Smooth muscle cell (in vitro differentiated cells): ENCODE results near the gene KIF26B. TPM values are rescaled to one million over a fixed set of nuclear protein-coding genes. Genes with fewer than 3 reads are reported as not detected.

Experiments
- DNase-seq: peaks from one replicate; lab custom pipeline; 2025; ENCODE audit not compliant: unreplicated experiment; lab: John Stamatoyannopoulos, UW
- H2AFZ ChIP-seq: fragments of 200-600 bp; sonication (generic); 2 replicates; pipeline ENCODE4 v1.6.0; 2016; ENCODE audit warnings: antibody characterized with exemption, low read depth, mild to moderate bottlenecking
- H3F3A ChIP-seq: fragments of 200-600 bp; sonication (generic); 2 replicates; pipeline ENCODE4 v1.6.0; 2017; ENCODE audit warnings: antibody characterized with exemption, low read depth
- H3K27ac ChIP-seq: fragments of 200-600 bp; sonication (generic); 2 replicates; pipeline ENCODE4 v1.5.1; 2016; ENCODE audit warnings: low read depth, mild to moderate bottlenecking
- H3K27me3 ChIP-seq: fragments of 200-600 bp; sonication (generic); 2 replicates; pipeline ENCODE4 v1.6.1; 2016; ENCODE audit warnings: low read depth, mild to moderate bottlenecking
- H3K36me3 ChIP-seq: fragments of 200-600 bp; sonication (generic); 2 replicates; pipeline ENCODE4 v1.5.1; 2016; ENCODE audit warnings: low read depth
- H3K4me1 ChIP-seq: fragments of 200-600 bp; sonication (generic); 2 replicates; pipeline ENCODE4 v1.5.1; 2016; ENCODE audit warnings: low read depth
- H3K4me2 ChIP-seq: fragments of 200-600 bp; sonication (generic); 2 replicates; pipeline ENCODE4 v1.6.0; 2016; ENCODE audit warnings: mild to moderate bottlenecking
- H3K4me3 ChIP-seq: fragments of 200-600 bp; sonication (generic); 2 replicates; pipeline ENCODE4 v1.5.1; 2016; ENCODE audit warnings: mild to moderate bottlenecking
- H3K79me2 ChIP-seq: fragments of 200-600 bp; sonication (generic); 2 replicates; pipeline ENCODE4 v1.6.0; 2016; ENCODE audit warnings: low read depth, mild to moderate bottlenecking
- H3K9ac ChIP-seq: fragments of 200-600 bp; sonication (generic); 2 replicates; pipeline ENCODE4 v1.6.0; 2016; ENCODE audit warnings: low read depth
- H3K9me3 ChIP-seq: fragments of 200-600 bp; sonication (generic); replicated peaks from 2 replicates; pipeline ENCODE4 v1.5.1; 2016; ENCODE audit warnings: low read depth
- H4K20me1 ChIP-seq: fragments of 200-600 bp; sonication (generic); 2 replicates; pipeline ENCODE4 v1.6.0; 2016; ENCODE audit warnings: low read depth
- WGBS: methylation state at CpG from one replicate; pipeline ENCODE4 v1.1.7; 2016; ENCODE audit warnings: low lambda C conversion rate; 5-methylcytosine and 5-hydroxymethylcytosine counted together
- polyA plus RNA-seq: library from polyadenylated mRNA; unstranded; fragments of >200 nt; fragmentation: Nextera tagmentation; extraction: Ambion mirVana; gene quantifications from 2 replicates; pipeline ENCODE4 v1.2.1, GENCODE V29; 2016
- total RNA-seq: library from RNA; depleted of rRNA; stranded (reverse); fragments of >200 nt; gene quantifications from 2 replicates; pipeline ENCODE4 v1.2.3, GENCODE V29; 2014
- TF ChIP-seq, protein P1 (sequence below): fragments of 200-600 bp; sonication (generic); IDR thresholded peaks from 2 replicates; pipeline ENCODE4 v1.5.1; 2017; ENCODE audit warnings: borderline replicate concordance, mild to moderate bottlenecking, antibody characterized with exemption; ENCODE audit not compliant: insufficient read depth, poor library complexity, severe bottlenecking

Gene KIF26B
- total and polyA plus RNA-seq, 2 experiments from 2014 or later: 24.9 to 43.3 TPM

- no peak overlapping the region for H3K9ac ChIP-seq
- no peaks in the 10 kb centered on the region for H3K27me3 ChIP-seq
- H2AFZ ChIP-seq: no peak overlapping the region
- peaks cover 24% of the 10 kb centered on the region for H3K79me2 ChIP-seq
- H3K4me2 ChIP-seq: no peak overlapping the region
- TF ChIP-seq, protein P1, sequence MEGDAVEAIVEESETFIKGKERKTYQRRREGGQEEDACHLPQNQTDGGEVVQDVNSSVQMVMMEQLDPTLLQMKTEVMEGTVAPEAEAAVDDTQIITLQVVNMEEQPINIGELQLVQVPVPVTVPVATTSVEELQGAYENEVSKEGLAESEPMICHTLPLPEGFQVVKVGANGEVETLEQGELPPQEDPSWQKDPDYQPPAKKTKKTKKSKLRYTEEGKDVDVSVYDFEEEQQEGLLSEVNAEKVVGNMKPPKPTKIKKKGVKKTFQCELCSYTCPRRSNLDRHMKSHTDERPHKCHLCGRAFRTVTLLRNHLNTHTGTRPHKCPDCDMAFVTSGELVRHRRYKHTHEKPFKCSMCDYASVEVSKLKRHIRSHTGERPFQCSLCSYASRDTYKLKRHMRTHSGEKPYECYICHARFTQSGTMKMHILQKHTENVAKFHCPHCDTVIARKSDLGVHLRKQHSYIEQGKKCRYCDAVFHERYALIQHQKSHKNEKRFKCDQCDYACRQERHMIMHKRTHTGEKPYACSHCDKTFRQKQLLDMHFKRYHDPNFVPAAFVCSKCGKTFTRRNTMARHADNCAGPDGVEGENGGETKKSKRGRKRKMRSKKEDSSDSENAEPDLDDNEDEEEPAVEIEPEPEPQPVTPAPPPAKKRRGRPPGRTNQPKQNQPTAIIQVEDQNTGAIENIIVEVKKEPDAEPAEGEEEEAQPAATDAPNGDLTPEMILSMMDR: no peak
- H3K27ac ChIP-seq: no peak overlapping the region
- no peaks in the 10 kb centered on the region for H3K4me1 ChIP-seq
- no peak overlapping the region for H3K4me3 ChIP-seq
- WGBS: 96% methylated on average over 4 of the region's 4 CpGs
- peaks cover 78% of the 10 kb centered on the region for H4K20me1 ChIP-seq
- H3F3A ChIP-seq: no peaks in the 10 kb centered on the region
- no peaks in the 10 kb centered on the region for H3K36me3 ChIP-seq
- H3K9me3 ChIP-seq: no peaks in the 10 kb centered on the region
- no peak for DNase-seq
These were observed 281.6 kb downstream of the KIF26B start for GRCh38 chr1:245436407-245436806.

DNA sequence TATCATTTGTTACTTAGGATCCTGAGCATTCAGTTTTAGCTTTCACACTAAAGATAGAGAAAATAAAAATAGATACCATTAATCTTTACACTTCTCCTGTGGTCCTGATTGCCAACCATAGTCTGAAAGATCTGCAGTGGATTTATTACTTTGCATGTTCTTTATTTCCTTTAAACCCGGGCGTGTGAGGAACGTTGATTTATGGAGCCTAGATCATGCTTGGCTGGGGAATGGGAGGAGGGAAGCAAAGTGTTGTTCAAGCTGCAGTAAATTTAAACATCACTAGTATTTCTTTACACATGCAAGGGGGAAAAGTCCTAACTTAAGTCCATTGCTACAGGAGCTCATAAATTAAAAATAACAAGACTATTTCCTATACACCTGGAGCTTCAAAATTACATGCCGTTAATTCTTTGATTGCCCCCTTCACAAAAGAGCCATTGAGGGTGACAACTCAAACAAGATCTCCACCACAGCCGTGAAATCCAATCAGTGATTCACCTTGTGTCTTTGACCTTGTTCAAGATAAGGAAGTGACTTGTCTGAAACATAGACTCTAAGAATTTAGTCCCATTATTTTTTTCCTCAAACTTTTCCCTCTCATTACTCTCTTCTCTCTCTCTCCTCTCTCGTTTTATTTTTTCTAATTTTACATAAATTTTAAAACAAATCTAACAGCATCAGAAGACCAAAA lies 282.7 kb downstream of the KIF26B start:
- H4K20me1 ChIP-seq: peaks cover 78% of the 10 kb centered on the region
- no peak overlapping the region for H3K9ac ChIP-seq
- 86% methylated on average over 6 of the region's 6 CpGs for WGBS
- DNase-seq: no peak
- H3K9me3 ChIP-seq: no peaks in the 10 kb centered on the region
- H2AFZ ChIP-seq: no peak overlapping the region
- TF ChIP-seq, protein P1: no peak
- H3F3A ChIP-seq: no peaks in the 10 kb centered on the region
- no peak overlapping the region for H3K4me3 ChIP-seq
- H3K79me2 ChIP-seq: peaks cover 24% of the 10 kb centered on the region
- H3K36me3 ChIP-seq: no peaks in the 10 kb centered on the region
- H3K4me2 ChIP-seq: no peak overlapping the region
- H3K4me1 ChIP-seq: no peaks in the 10 kb centered on the region
- no peaks in the 10 kb centered on the region for H3K27me3 ChIP-seq
- no peak overlapping the region for H3K27ac ChIP-seq

DNA sequence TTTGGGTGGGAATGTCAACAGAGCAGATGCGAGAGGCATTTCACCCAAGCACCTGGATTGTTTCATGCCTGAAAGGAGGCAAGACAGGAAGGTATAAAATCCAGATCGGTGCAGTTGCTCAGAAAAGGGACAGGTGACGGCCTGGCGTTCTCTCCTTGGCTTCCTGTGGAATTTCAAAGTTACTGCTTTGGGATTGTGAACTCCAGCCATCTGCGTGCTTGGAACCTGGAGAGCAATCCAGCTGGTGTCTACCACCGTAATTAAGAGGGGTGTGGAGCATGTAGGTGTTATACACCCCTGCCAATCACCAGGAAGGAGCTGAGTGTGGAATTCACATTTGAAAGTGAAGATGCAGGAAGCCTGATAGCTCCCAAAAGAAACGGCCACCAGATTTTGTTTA lies 286.1 kb downstream of the KIF26B start:
- Histone ChIP-seq H3K79me2 (peaks cover 26% of the 10 kb centered on the region), H3K36me3 (no peaks in the 10 kb centered on the region), H3K4me2 (no peak overlapping the region), H3K9ac (no peak overlapping the region), H3K4me1 (no peaks in the 10 kb centered on the region), H3K27ac (no peak overlapping the region), H4K20me1 (peaks cover 71% of the 10 kb centered on the region), H3K4me3 (no peak overlapping the region), H3K9me3 (no peaks in the 10 kb centered on the region), H2AFZ (no peak overlapping the region), H3K27me3 (no peaks in the 10 kb centered on the region), H3F3A (no peaks in the 10 kb centered on the region)
- WGBS: 77% methylated on average over 7 of the region's 7 CpGs
- DNase-seq: no peak
- TF ChIP-seq, protein P1: no peak

GRCh38 chr1:245441689-245442088 lies 286.9 kb downstream of the KIF26B start:
- Histone ChIP-seq H3K27me3 (no peaks in the 10 kb centered on the region), H3K79me2 (peaks cover 24% of the 10 kb centered on the region), H3K4me1 (no peaks in the 10 kb centered on the region), H2AFZ (no peak overlapping the region), H3K4me2 (no peak overlapping the region), H3K27ac (no peak overlapping the region), H3K36me3 (no peaks in the 10 kb centered on the region), H3K4me3 (no peak overlapping the region), H3F3A (no peaks in the 10 kb centered on the region), H3K9me3 (no peaks in the 10 kb centered on the region), H3K9ac (no peak overlapping the region), H4K20me1 (peaks cover 71% of the 10 kb centered on the region)
- DNase-seq: no peak
- 21% methylated on average over 6 of the region's 6 CpGs for WGBS
- TF ChIP-seq, protein P1: no peak
